Measurements from ENCODE around the gene MYO1C.

MYO1C gene

DNA sequence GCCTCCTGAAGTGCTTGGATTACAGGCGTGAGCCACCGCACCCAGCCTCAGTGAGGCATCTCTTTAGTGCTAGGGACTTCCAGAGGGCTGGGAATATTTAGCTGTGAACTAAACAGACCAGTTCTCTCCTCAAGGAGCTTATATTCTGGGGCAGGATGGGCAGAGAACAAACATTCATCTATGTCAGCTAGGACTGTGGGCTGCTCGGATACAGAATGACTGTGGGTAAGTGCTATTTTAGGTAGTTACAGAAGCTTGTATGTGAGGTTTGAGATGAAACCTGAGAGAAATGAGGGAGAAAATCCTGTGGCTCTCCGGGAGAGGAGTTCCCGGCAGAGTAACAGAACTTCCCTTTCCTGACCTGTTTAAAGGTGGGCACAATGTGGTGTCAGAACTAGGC lies 30.1 kb upstream of the MYO1C start:
- H3K36me3 ChIP-seq (ENCODE audit: control insufficient read depth in 2 of 2, insufficient read depth in 2 of 2, low read length in 2 of 2) = peaks cover 23 to 25% of the 10 kb centered on the region in 2 donors
- H3K9ac ChIP-seq (ENCODE audit: low read depth in 1 of 2, low read length in 2 of 2) = no peak overlapping the region
- no peak overlapping the region for H3K27ac ChIP-seq (ENCODE audit: low read depth in 2 of 2, low read length in 2 of 2)
- H3K27me3 ChIP-seq (ENCODE audit: control insufficient read depth in 2 of 2, insufficient read depth in 2 of 2, low read length in 2 of 2) = no peaks in the 10 kb centered on the region
- no peak overlapping the region for H3K4me3 ChIP-seq (ENCODE audit: low read length in 2 of 2)
- H3K9me3 ChIP-seq (ENCODE audit: control insufficient read depth in 2 of 2, low read length in 2 of 2) = no peaks in the 10 kb centered on the region
- H3K4me1 ChIP-seq (ENCODE audit: control insufficient read depth in 2 of 2, insufficient read depth in 2 of 2, low read length in 2 of 2) = no peaks in the 10 kb centered on the region

DNA sequence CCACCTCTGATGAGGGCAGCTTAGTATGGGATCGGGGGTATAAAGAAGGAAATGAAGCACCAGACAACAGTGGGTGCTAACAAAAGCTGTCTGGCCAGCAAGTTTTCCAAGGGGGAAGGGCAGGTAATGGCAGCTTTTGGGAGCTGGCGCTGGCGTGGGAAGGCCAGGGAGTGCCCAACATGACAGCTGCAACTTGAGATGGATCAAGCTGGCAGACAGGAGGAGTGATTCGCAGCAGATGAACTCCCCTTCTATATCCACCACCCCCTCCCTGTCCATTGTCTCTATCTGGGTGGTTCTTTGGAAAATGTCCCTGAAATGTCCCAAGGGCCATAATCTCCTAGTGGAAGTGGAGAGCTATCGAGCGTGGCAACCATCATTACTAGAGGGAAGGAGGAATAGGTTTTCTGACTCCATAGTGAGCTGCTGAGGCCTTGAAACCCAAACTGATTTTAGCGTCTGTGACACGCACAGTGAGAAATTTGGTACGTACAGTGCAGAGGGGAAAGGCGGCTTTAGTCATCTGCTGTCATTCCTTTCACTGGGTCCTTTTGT lies 28.7 kb upstream of the MYO1C start:
- Histone ChIP-seq H3K9ac (ENCODE audit: low read depth in 1 of 2, low read length in 2 of 2) (no peak overlapping the region), H3K4me3 (ENCODE audit: low read length in 2 of 2) (no peak overlapping the region), H3K36me3 (ENCODE audit: control insufficient read depth in 2 of 2, insufficient read depth in 2 of 2, low read length in 2 of 2) (peaks cover 21 to 24% of the 10 kb centered on the region in 2 donors), H3K27me3 (ENCODE audit: control insufficient read depth in 2 of 2, insufficient read depth in 2 of 2, low read length in 2 of 2) (no peaks in the 10 kb centered on the region), H3K9me3 (ENCODE audit: control insufficient read depth in 2 of 2, low read length in 2 of 2) (no peaks in the 10 kb centered on the region), H3K27ac (ENCODE audit: low read depth in 2 of 2, low read length in 2 of 2) (no peak overlapping the region), H3K4me1 (ENCODE audit: control insufficient read depth in 2 of 2, insufficient read depth in 2 of 2, low read length in 2 of 2) (no peaks in the 10 kb centered on the region)

DNA sequence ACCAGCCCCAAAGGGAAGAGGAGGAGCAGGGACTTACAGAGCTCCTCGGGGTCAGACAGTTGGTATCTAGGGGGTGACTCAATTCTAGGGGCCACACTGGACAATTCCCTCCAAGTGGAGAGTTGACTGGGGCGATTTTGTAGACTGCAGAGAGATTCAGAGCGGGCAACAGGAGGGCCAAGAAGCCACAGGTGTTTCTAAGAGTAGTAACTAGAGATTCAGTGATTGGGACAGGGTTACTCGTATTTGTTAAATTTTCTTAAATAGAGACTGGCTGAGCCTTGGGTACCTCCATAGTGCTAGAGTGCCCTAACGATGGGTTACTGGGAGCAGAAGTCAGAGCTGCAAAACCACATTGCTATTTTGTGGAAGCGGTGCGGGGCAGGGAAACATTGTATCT lies 27.2 kb upstream of the MYO1C start:
- H3K36me3 ChIP-seq (ENCODE audit: control insufficient read depth in 2 of 2, insufficient read depth in 2 of 2, low read length in 2 of 2) = peaks cover 14 to 23% of the 10 kb centered on the region in 2 donors
- H3K9me3 ChIP-seq (ENCODE audit: control insufficient read depth in 2 of 2, low read length in 2 of 2) = no peaks in the 10 kb centered on the region
- no peaks in the 10 kb centered on the region for H3K27me3 ChIP-seq (ENCODE audit: control insufficient read depth in 2 of 2, insufficient read depth in 2 of 2, low read length in 2 of 2)
- no peak overlapping the region for H3K9ac ChIP-seq (ENCODE audit: low read depth in 1 of 2, low read length in 2 of 2)
- H3K4me1 ChIP-seq (ENCODE audit: control insufficient read depth in 2 of 2, insufficient read depth in 2 of 2, low read length in 2 of 2) = peaks cover 9 to 12% of the 10 kb centered on the region in 2 donors
- no peak overlapping the region for H3K27ac ChIP-seq (ENCODE audit: low read depth in 2 of 2, low read length in 2 of 2)
- no peak overlapping the region for H3K4me3 ChIP-seq (ENCODE audit: low read length in 2 of 2)

DNA sequence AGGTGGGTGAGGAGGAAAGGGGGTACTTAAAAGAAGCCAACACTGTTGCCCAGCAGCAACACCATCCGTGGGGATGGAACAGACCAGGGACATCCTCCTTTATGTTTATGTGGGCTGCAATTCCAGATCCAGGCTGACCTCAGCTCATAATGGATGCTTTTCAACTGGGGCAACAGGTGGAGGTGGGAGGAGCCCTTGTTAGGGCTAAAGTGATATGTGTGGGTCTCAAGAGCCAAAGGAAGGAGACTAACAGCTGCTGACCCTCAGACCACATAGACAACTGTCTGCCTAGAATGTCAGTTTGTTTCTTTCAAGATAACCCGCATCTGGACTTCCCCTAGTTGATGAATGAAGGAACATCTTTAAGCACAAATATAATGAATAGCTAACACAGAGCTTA lies 25.9 kb upstream of the MYO1C start:
- H3K9ac ChIP-seq (ENCODE audit: low read depth in 1 of 2, low read length in 2 of 2) = no peak overlapping the region
- no peaks in the 10 kb centered on the region for H3K9me3 ChIP-seq (ENCODE audit: control insufficient read depth in 2 of 2, low read length in 2 of 2)
- H3K4me3 ChIP-seq (ENCODE audit: low read length in 2 of 2) = no peak overlapping the region
- H3K27me3 ChIP-seq (ENCODE audit: control insufficient read depth in 2 of 2, insufficient read depth in 2 of 2, low read length in 2 of 2) = no peaks in the 10 kb centered on the region
- peaks cover 18 to 24% of the 10 kb centered on the region in 2 donors for H3K36me3 ChIP-seq (ENCODE audit: control insufficient read depth in 2 of 2, insufficient read depth in 2 of 2, low read length in 2 of 2)
- peaks cover 15% of the 10 kb centered on the region in 2 donors for H3K4me1 ChIP-seq (ENCODE audit: control insufficient read depth in 2 of 2, insufficient read depth in 2 of 2, low read length in 2 of 2)
- no peak overlapping the region for H3K27ac ChIP-seq (ENCODE audit: low read depth in 2 of 2, low read length in 2 of 2)

DNA sequence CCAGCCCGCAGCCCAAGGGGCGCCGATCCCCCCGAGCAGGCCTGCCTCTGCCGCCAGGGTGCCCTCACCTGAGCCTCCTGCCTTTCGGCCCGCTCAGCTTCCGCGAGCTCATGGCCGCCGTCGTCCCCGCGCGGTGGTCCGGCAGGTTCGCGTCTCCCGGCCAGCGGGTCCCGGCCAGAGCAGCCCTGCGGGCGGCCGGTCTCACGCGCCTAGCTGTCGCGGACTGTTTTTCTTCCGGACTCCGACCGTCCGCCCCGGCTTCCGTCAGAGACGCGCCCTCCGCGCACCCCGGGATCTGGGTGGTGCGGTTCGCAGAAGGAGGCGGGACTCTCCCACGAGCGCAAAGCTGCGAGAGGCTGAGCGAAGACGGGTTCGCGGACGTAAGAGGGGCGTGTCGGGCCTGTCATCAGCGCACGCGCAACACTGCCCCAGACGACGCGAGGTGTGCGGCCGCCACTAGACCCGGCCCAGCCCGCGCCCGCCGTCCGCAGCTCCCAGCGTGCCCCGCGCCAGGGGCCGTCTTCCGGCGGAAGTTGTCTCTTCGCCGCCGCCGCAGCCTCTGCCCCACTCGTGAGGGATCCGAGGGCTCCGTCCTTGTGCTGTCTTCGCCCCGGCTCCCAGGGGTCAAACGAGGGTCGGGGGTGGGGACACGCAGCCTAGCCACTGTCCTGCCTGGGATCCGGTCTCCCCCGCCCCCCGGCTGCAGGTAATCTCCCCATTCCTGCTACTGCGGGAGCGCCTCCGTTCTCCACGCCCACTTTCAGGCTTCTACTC lies 24.1 kb upstream of the MYO1C start, which contains the start of gene INPP5K:
Gene INPP5K (minus strand): TSS at position 225 of the 774 bp plus-strand sequence. CDS start 113 bp downstream, at position 112.
- H3K36me3 ChIP-seq (ENCODE audit: control insufficient read depth in 2 of 2, insufficient read depth in 2 of 2, low read length in 2 of 2) = peaks cover 14 to 26% of the 10 kb centered on the region in 2 donors
- no peaks in the 10 kb centered on the region for H3K9me3 ChIP-seq (ENCODE audit: control insufficient read depth in 2 of 2, low read length in 2 of 2)
- H3K9ac ChIP-seq (ENCODE audit: low read depth in 1 of 2, low read length in 2 of 2) = peak within 1 kb of the TSS; percentile 97 to 98
- peak within 1 kb of the TSS; percentile 97 to 98 for H3K27ac ChIP-seq (ENCODE audit: low read depth in 2 of 2, low read length in 2 of 2)
- H3K4me1 ChIP-seq (ENCODE audit: control insufficient read depth in 2 of 2, insufficient read depth in 2 of 2, low read length in 2 of 2) = peaks cover 30 to 31% of the 10 kb centered on the region in 2 donors
- peak within 1 kb of the TSS; percentile 89 to 93 for H3K4me3 ChIP-seq (ENCODE audit: low read length in 2 of 2)
- no peaks in the 10 kb centered on the region for H3K27me3 ChIP-seq (ENCODE audit: control insufficient read depth in 2 of 2, insufficient read depth in 2 of 2, low read length in 2 of 2)

DNA sequence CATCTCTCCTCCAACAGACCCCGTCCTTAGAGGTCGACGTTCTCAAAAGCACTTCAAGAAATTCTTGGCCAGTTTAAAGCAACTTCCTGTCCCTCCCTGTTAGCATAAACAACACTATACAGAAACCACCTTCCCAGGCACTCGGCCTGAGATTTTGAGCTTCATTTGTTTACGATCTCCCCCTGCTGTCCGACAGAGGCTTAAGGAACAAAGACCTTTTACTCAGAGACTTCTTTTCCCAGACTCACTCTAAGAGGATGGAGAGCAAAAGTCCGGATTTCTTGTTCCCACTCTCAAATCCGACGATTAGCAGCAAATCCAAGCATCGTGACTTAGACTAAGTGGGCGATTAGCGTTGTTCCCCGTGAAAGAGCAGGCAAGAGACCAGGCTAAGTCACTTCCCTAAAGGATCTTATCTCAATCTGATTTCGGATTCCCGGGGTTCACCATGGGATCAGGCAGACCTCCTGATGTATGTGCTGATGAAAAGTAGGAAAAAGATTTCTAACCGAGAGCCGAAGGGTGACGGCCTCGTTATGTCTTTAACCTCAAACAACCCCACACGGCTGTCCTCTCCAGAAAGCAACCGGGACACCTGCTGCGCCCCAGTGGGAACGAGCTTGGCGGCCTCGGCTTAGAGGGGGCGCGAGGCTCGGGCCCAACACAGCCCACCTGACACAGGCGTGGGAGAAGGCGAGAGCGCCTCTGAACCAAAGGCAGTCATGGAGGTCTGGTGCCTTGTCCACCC lies 23.3 kb upstream of the MYO1C start:
- peaks cover 14 to 20% of the 10 kb centered on the region in 2 donors for H3K36me3 ChIP-seq (ENCODE audit: control insufficient read depth in 2 of 2, insufficient read depth in 2 of 2, low read length in 2 of 2)
- H3K4me1 ChIP-seq (ENCODE audit: control insufficient read depth in 2 of 2, insufficient read depth in 2 of 2, low read length in 2 of 2) = peaks cover 37 to 39% of the 10 kb centered on the region in 2 donors
- H3K27ac ChIP-seq (ENCODE audit: low read depth in 2 of 2, low read length in 2 of 2) = peak overlapping the region; percentile 97 to 98
- peak overlapping the region; percentile 75 to 93 for H3K4me3 ChIP-seq (ENCODE audit: low read length in 2 of 2)
- H3K9ac ChIP-seq (ENCODE audit: low read depth in 1 of 2, low read length in 2 of 2) = peak overlapping the region; percentile 97 to 98
- no peaks in the 10 kb centered on the region for H3K27me3 ChIP-seq (ENCODE audit: control insufficient read depth in 2 of 2, insufficient read depth in 2 of 2, low read length in 2 of 2)
- H3K9me3 ChIP-seq (ENCODE audit: control insufficient read depth in 2 of 2, low read length in 2 of 2) = no peaks in the 10 kb centered on the region

DNA sequence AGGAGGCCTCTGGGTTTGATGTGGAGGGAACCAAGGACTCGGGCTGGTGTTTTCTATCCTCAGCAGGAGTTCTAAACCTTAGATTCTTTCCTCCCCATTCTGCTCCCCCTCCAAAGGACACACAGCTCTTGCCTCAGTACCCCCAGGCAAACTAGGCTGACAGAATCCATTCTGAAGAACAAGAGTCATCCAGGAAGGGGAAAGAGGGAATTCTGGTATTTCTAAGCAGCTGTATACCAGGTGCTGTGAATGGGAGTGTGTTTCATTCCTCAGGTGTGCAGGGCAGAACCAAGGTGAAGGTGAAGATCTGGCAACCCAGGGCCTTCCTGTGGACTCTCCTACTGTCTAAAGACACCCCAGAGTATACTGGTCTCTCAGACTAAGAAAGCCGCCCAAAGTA lies 19.9 kb upstream of the MYO1C start:
- Histone ChIP-seq H3K27ac (ENCODE audit: low read depth in 2 of 2, low read length in 2 of 2) (peak overlapping the region; percentile 88 to 91), H3K4me3 (ENCODE audit: low read length in 2 of 2) (no peak overlapping the region), H3K27me3 (ENCODE audit: control insufficient read depth in 2 of 2, insufficient read depth in 2 of 2, low read length in 2 of 2) (no peaks in the 10 kb centered on the region), H3K36me3 (ENCODE audit: control insufficient read depth in 2 of 2, insufficient read depth in 2 of 2, low read length in 2 of 2) (peaks cover 7 to 28% of the 10 kb centered on the region in 2 donors), H3K9ac (ENCODE audit: low read depth in 1 of 2, low read length in 2 of 2) (peak overlapping the region; percentile 35 to 57), H3K4me1 (ENCODE audit: control insufficient read depth in 2 of 2, insufficient read depth in 2 of 2, low read length in 2 of 2) (peaks cover 56 to 59% of the 10 kb centered on the region in 2 donors), H3K9me3 (ENCODE audit: control insufficient read depth in 2 of 2, low read length in 2 of 2) (no peaks in the 10 kb centered on the region)

DNA sequence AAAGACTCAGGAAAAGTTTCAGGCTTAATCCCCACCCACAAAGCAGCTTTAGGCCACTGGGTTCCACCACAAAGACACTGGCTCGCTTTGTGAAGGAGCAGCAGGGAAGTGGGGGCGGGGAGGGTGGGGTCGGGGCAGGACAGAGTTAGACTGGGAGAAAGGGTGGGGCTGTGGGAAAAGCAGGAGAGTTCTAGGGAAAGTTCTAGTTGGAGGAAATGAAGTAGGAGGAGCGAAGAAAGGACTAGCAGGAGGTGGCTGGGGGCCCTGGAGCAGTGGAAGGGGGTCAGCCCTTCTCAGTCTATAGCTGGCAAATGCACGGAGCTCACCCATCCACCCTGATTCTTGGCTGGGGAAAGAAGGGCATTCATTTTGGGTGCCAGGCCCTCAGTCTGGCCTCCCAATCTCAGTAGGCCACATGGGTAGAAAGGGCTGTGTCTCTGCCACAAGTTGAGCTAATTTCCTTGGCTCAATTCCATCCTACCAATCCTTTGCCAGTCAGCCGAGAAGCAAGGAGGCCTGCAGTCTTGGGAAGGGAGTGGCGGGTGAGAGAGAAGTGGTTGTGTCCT lies 19.4 kb upstream of the MYO1C start:
- Histone ChIP-seq H3K4me1 (ENCODE audit: control insufficient read depth in 2 of 2, insufficient read depth in 2 of 2, low read length in 2 of 2) (peaks cover 56 to 59% of the 10 kb centered on the region in 2 donors), H3K27me3 (ENCODE audit: control insufficient read depth in 2 of 2, insufficient read depth in 2 of 2, low read length in 2 of 2) (no peaks in the 10 kb centered on the region), H3K27ac (ENCODE audit: low read depth in 2 of 2, low read length in 2 of 2) (peak overlapping the region; percentile 88 to 91), H3K9me3 (ENCODE audit: control insufficient read depth in 2 of 2, low read length in 2 of 2) (no peaks in the 10 kb centered on the region), H3K36me3 (ENCODE audit: control insufficient read depth in 2 of 2, insufficient read depth in 2 of 2, low read length in 2 of 2) (peaks cover 11 to 33% of the 10 kb centered on the region in 2 donors), H3K4me3 (ENCODE audit: low read length in 2 of 2) (peak overlapping the region in 1 of 2 donors; percentile 33), H3K9ac (ENCODE audit: low read depth in 1 of 2, low read length in 2 of 2) (peak overlapping the region; percentile 39 to 71)

DNA sequence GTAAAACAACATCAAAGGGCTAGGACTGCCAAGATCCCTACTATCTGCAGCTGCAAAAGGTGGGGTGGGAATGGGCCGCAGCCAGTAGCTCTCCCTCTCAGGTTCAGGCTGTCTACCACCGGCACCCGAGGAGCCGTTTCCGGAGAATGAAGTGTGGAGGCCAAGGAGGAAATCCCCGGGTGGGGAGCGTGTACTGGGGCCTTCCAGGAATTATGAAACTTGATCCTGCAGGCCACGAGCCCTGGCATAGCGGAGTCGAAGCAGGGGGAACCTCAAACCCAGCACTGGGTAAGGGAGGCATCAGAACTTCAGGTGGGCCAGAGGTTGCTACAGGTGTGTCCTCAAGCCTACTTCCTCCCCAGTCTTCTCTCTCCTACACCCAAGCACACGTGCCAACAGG lies 18.8 kb upstream of the MYO1C start:
- H3K27me3 ChIP-seq (ENCODE audit: control insufficient read depth in 2 of 2, insufficient read depth in 2 of 2, low read length in 2 of 2) = no peaks in the 10 kb centered on the region
- peak overlapping the region in 1 of 2 donors; percentile 33 for H3K4me3 ChIP-seq (ENCODE audit: low read length in 2 of 2)
- no peaks in the 10 kb centered on the region for H3K9me3 ChIP-seq (ENCODE audit: control insufficient read depth in 2 of 2, low read length in 2 of 2)
- H3K4me1 ChIP-seq (ENCODE audit: control insufficient read depth in 2 of 2, insufficient read depth in 2 of 2, low read length in 2 of 2) = peaks cover 56 to 59% of the 10 kb centered on the region in 2 donors
- H3K27ac ChIP-seq (ENCODE audit: low read depth in 2 of 2, low read length in 2 of 2) = peak overlapping the region; percentile 88 to 91
- H3K9ac ChIP-seq (ENCODE audit: low read depth in 1 of 2, low read length in 2 of 2) = peak overlapping the region; percentile 39 to 71
- H3K36me3 ChIP-seq (ENCODE audit: control insufficient read depth in 2 of 2, insufficient read depth in 2 of 2, low read length in 2 of 2) = peaks cover 16 to 38% of the 10 kb centered on the region in 2 donors

Measured in mucosa of rectum (tissue), 2 donors.